IMR-90 (cell line): ENCODE data around the gene ELP4. TPM values are rescaled to one million over a fixed set of nuclear protein-coding genes. Genes with fewer than 3 reads are reported as not detected.

ENCODE experiments used
- ATAC-seq: fragments of 200-7000 bp; cut with Tn5 transposase; 2 replicates; pipeline ENCODE4 v1.9.1; 2020; ENCODE audit warnings: low read depth, mild to moderate bottlenecking, moderate library complexity
- BruUV-seq: library from RNA; stranded (reverse); fragments of 400-500 nt; replicated peaks from 2 replicates; lab custom pipeline; 2021; lab: Mats Ljungman, UMichigan
- CTCF ChIA-PET: fragments of 300-600 bp; formaldehyde crosslinking; extraction: SDS; loops from one replicate; lab custom pipeline; 2021; ENCODE audit warnings: antibody characterized with exemption; lab: Yijun Ruan, JAX
- POLR2A ChIA-PET: fragments of 300-600 bp; sonication (Branson Sonifier 250); formaldehyde crosslinking; loops from one replicate; lab custom pipeline; 2022; ENCODE audit warnings: antibody characterized with exemption; ENCODE audit not compliant: unreplicated experiment; lab: Charles Lee
- DNase-seq: peaks from one replicate; pipeline ENCODE4 v3.0.0; 2013
- H2AFZ ChIP-seq: replicated peaks from 2 replicates; pipeline ENCODE3; 2013; ENCODE audit warnings: low read length, mild to moderate bottlenecking; ENCODE audit not compliant: poor library complexity
- H2AK5ac ChIP-seq: 2 replicates; pipeline ENCODE4 v1.6.1; 2013; ENCODE audit warnings: low read depth, low read length, inconsistent platforms
- H2AK9ac ChIP-seq: replicated peaks from 2 replicates; pipeline ENCODE3; 2013; ENCODE audit warnings: mild to moderate bottlenecking, low read depth, low read length, moderate library complexity; ENCODE audit not compliant: poor library complexity
- H2BK120ac ChIP-seq: 2 replicates; pipeline ENCODE4 v1.6.1; 2013; ENCODE audit warnings: low read depth, low read length, inconsistent platforms
- H2BK15ac ChIP-seq: 3 replicates; pipeline ENCODE4 v1.6.1; 2013; ENCODE audit warnings: low read depth, low read length, inconsistent platforms
- H2BK20ac ChIP-seq: 2 replicates; pipeline ENCODE4 v1.6.1; 2013; ENCODE audit warnings: low read depth, mild to moderate bottlenecking, inconsistent platforms, low read length, moderate library complexity
- H2BK5ac ChIP-seq: 2 replicates; pipeline ENCODE4 v1.6.1; 2013; ENCODE audit warnings: mild to moderate bottlenecking, low read depth, low read length, inconsistent platforms; ENCODE audit not compliant: poor library complexity, severe bottlenecking
- H3K14ac ChIP-seq: replicated peaks from 2 replicates; pipeline ENCODE4 v1.6.1; 2013; ENCODE audit warnings: low read depth, low read length, inconsistent platforms
- H3K18ac ChIP-seq: 2 replicates; pipeline ENCODE4 v1.6.1; 2013; ENCODE audit warnings: low read depth, low read length, control low read depth
- H3K23ac ChIP-seq: 2 replicates; pipeline ENCODE4 v1.6.1; 2013; ENCODE audit warnings: low read depth, low read length, inconsistent platforms
- H3K27ac ChIP-seq: 2 replicates; pipeline ENCODE4 v1.5.1; 2013; ENCODE audit warnings: mild to moderate bottlenecking, control low read depth, low read length; ENCODE audit not compliant: insufficient read depth
- H3K27me3 ChIP-seq: 2 replicates; pipeline ENCODE4 v1.6.1; 2013; ENCODE audit warnings: low read length; ENCODE audit not compliant: control insufficient read depth, insufficient read depth
- H3K36me3 ChIP-seq: 2 replicates; pipeline ENCODE4 v1.6.1; 2013; ENCODE audit warnings: low read length, mixed read lengths; ENCODE audit not compliant: control insufficient read depth, insufficient read depth
- H3K4ac ChIP-seq: 2 replicates; pipeline ENCODE4 v1.6.1; 2013; ENCODE audit warnings: low read depth, low read length, inconsistent platforms
- H3K4me1 ChIP-seq: 2 replicates; pipeline ENCODE4 v1.6.1; 2013; ENCODE audit warnings: low read length, mixed read lengths; ENCODE audit not compliant: control insufficient read depth, insufficient read depth
- H3K4me2 ChIP-seq: 2 replicates; pipeline ENCODE4 v1.6.1; 2013; ENCODE audit warnings: low read depth, mild to moderate bottlenecking, control low read depth, low read length, moderate library complexity
- H3K4me3 ChIP-seq: 2 replicates; pipeline ENCODE4 v1.5.1; 2013; ENCODE audit warnings: low read depth, mild to moderate bottlenecking, control low read depth, low read length, moderate library complexity; ENCODE audit not compliant: insufficient read depth
- H3K56ac ChIP-seq: 2 replicates; pipeline ENCODE4 v1.6.1; 2013; ENCODE audit warnings: low read length, inconsistent platforms; ENCODE audit not compliant: insufficient read depth; ENCODE audit errors: extremely low read depth
- H3K79me1 ChIP-seq, 2 experiments: 2 replicates each; pipeline ENCODE4 v1.6.1; 2013; ENCODE audit warnings: low read length in 2 of 2, inconsistent platforms in 1 of 2, low read depth in 1 of 2
- H3K9ac ChIP-seq: 2 replicates; pipeline ENCODE4 v1.6.1; 2013; ENCODE audit warnings: low read depth, low read length, control low read depth
- H3K9me1 ChIP-seq: 2 replicates; pipeline ENCODE4 v1.6.1; 2013; ENCODE audit warnings: low read length, inconsistent platforms; ENCODE audit not compliant: insufficient read depth
- H3K9me3 ChIP-seq: 2 replicates; pipeline ENCODE4 v1.6.1; 2013; ENCODE audit warnings: low read length; ENCODE audit not compliant: control insufficient read depth, insufficient read depth
- H4K20me1 ChIP-seq: 2 replicates; pipeline ENCODE4 v1.6.1; 2013; ENCODE audit warnings: low read length, inconsistent platforms; ENCODE audit not compliant: insufficient read depth
- H4K5ac ChIP-seq: 2 replicates; pipeline ENCODE4 v1.6.1; 2013; ENCODE audit warnings: mild to moderate bottlenecking, low read depth, low read length, control low read depth
- H4K8ac ChIP-seq, 2 experiments: 2 replicates each; pipeline ENCODE4 v1.6.1; 2013; ENCODE audit warnings: low read depth in 2 of 2, low read length in 2 of 2, control low read depth in 1 of 2, inconsistent platforms in 1 of 2
- H4K91ac ChIP-seq: 2 replicates; pipeline ENCODE4 v1.6.1; 2013; ENCODE audit warnings: low read depth, low read length, inconsistent platforms; ENCODE audit not compliant: insufficient read depth
- SMC3 ChIP-seq: fragments of 150-350 bp; IDR thresholded peaks from 2 replicates; pipeline ENCODE4 v1.6.1; 2016; ENCODE audit warnings: low read depth, mild to moderate bottlenecking, antibody characterized with exemption, low read length, moderate library complexity
- WGBS, 2 experiments: methylation state at CpG; one replicate each; pipeline versions ENCODE4 v1.1.5 to v1.1.7; 2013; ENCODE audit warnings: missing lambda C conversion rate in 2 of 2; ENCODE audit not compliant: insufficient read length in 1 of 2; ENCODE audit errors: extremely low coverage in 2 of 2; 5-methylcytosine and 5-hydroxymethylcytosine counted together
- dilution Hi-C: fragments of 300-500 bp; cut with HindIII; formaldehyde crosslinking; loops from one replicate; pipeline ENCODE4 v1.14.3; 2018; ENCODE audit warnings: low sequenced_read_pairs; ENCODE audit not compliant: unreplicated experiment
- in situ Hi-C: fragments of 300-500 bp; cut with MboI; formaldehyde crosslinking; loops from 3 replicates; pipeline ENCODE4 v1.14.3; 2019; ENCODE audit warnings: low sequenced_read_pairs, inconsistent platforms, mixed read lengths
- intact Hi-C: fragments of 100-400 bp; cut with micrococcal nuclease; formaldehyde crosslinking; loops from 2 replicates; pipeline ENCODE4 v1.10.0; 2022
- polyA plus RNA-seq, 3 experiments: library from polyadenylated mRNA; depleted of rRNA; stranded (reverse); fragments of >200 nt; gene quantifications; 2 replicates each; pipeline ENCODE4 v1.2.3, GENCODE V29; 2012; ENCODE audit warnings: low replicate concordance in 1 of 3
- total RNA-seq: library from RNA; depleted of rRNA; stranded (reverse); fragments of >200 nt; gene quantifications from 2 replicates; pipeline ENCODE4 v1.2.3, GENCODE V29; 2012
- TF ChIP-seq, protein P1 (sequence below): fragments of 150-350 bp; IDR thresholded peaks from 2 replicates; pipeline ENCODE4 v1.6.1; 2016; ENCODE audit warnings: low read depth, mild to moderate bottlenecking, low read length, moderate library complexity, borderline replicate concordance

ELP4 gene
- total and polyA plus RNA-seq, 2 of the 4 experiments (the other 2 are of a cell fraction): 8.4 to 20.4 TPM

DNA sequence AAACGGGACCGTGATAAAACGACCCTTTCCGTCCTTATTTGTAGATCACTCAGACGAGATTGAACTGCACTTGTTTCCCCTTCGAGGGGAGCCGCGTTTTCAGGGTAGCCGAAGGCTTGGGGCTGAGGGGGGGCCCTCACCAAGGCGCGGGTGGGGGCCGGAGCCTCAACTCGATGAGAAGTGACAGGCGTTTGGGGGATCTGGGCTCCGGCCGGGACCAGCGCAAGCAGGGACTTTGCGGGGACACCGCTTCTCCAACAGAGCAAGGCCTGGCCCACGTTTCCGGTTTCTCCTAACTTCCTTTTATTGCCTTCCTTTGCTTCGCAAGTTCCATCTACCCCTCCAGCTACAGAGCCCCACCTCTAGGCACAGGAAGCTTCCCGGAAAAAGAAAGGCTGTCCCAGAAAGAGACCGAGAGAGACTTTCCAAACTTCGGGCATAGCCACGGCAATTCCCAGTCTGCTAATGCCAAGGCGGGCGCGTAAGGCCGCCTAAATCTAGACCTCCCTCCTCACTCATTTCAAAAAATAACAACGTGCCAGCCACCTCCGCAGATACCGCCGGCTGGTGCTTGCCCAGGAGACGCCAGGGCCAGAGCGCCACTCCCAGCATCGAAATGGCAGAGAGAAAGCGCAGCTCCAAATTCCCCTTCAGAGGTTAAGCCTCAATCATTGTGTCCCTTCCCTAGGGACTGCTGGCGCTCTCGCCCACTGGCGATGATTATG, 294.9 kb downstream of the ELP4 start:
- Histone ChIP-seq H3K9me3 (peaks cover 40% of the 10 kb centered on the region), H3K4me1 (no peaks in the 10 kb centered on the region), H3K9me1 (peaks cover 4% of the 10 kb centered on the region; the same call in 1 of the 2 replicates), H4K8ac (no peak overlapping the region), H2BK5ac (no peak overlapping the region), H3K14ac (no peak overlapping the region), H3K9ac (no peak overlapping the region), H2AK9ac (no peak overlapping the region), H4K20me1 (peaks cover 5% of the 10 kb centered on the region; the same call in 1 of the 2 replicates), H2AK5ac (no peak overlapping the region), H3K18ac (no peak overlapping the region), H2BK20ac (no peak overlapping the region), H3K23ac (no peak overlapping the region), H2AFZ (peak overlapping the region; percentile 36), H3K4me2 (no peak overlapping the region), H2BK15ac (no peak overlapping the region), H3K56ac (no peak overlapping the region), H3K79me1 (no peaks in the 10 kb centered on the region), H3K4me3 (no peak overlapping the region), H3K27me3 (peaks cover 95% of the 10 kb centered on the region), H3K4ac (no peak overlapping the region), H4K91ac (no peak overlapping the region), H3K36me3 (no peaks in the 10 kb centered on the region), H2BK120ac (no peak overlapping the region), H4K5ac (no peak overlapping the region), H3K27ac (no peak overlapping the region)
- 17% methylated on average over 17 of the region's 41 CpGs; no CpG with 5 or more reads in 1 of the 2 experiments for WGBS, 2 experiments
- intact Hi-C loops: no loop called here
- TF ChIP-seq, protein P1, sequence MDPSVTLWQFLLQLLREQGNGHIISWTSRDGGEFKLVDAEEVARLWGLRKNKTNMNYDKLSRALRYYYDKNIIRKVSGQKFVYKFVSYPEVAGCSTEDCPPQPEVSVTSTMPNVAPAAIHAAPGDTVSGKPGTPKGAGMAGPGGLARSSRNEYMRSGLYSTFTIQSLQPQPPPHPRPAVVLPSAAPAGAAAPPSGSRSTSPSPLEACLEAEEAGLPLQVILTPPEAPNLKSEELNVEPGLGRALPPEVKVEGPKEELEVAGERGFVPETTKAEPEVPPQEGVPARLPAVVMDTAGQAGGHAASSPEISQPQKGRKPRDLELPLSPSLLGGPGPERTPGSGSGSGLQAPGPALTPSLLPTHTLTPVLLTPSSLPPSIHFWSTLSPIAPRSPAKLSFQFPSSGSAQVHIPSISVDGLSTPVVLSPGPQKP: no peak
- no peak for TF ChIP-seq SMC3
- ATAC-seq (no peak), DNase-seq (no peak)
- ChIA-PET POLR2A (no interaction called here), CTCF (no interaction called here)
- in situ Hi-C loops: no loop called here
- dilution Hi-C loops: no loop called here
- no TSS peak for BruUV-seq
